MCF 10A (cell line): ENCODE results near the gene RERE. TPM values are rescaled to one million over a fixed set of nuclear protein-coding genes. Genes with fewer than 3 reads are reported as not detected.

Experiments
- BruUV-seq: library from RNA; stranded (reverse); fragments of 400-500 nt; replicated peaks from 2 replicates; lab custom pipeline; 2021; lab: Mats Ljungman, UMichigan
- CTCF ChIA-PET: fragments of 300-600 bp; sonication (Branson Sonifier 250); formaldehyde crosslinking; extraction: SDS; loops from one replicate; lab custom pipeline; 2021; ENCODE audit warnings: antibody characterized with exemption, inconsistent platforms; lab: Yijun Ruan, JAX
- POLR2A ChIA-PET: fragments of 300-600, 350-650 bp; sonication (Branson Sonifier 250); formaldehyde crosslinking; extraction: SDS; loops from one replicate; lab custom pipeline; 2020; ENCODE audit warnings: antibody characterized with exemption, inconsistent platforms; lab: Yijun Ruan, JAX
- DNase-seq: peaks from one replicate; pipeline ENCODE4 v3.0.0-alpha.2; 2018; ENCODE audit not compliant: unreplicated experiment
- H3K27ac Mint-ChIP-seq: one replicate; pipeline ENCODE4 v1.8.0; 2022; ENCODE audit warnings: mild to moderate bottlenecking, low read depth, mixed read lengths; ENCODE audit not compliant: unreplicated experiment
- H3K27me3 Mint-ChIP-seq: one replicate; pipeline ENCODE4 v1.8.0; 2022; ENCODE audit warnings: mixed read lengths; ENCODE audit not compliant: insufficient read depth, unreplicated experiment
- H3K36me3 Mint-ChIP-seq: one replicate; pipeline ENCODE4 v1.8.0; 2022; ENCODE audit warnings: mild to moderate bottlenecking, moderate library complexity, mixed read lengths; ENCODE audit not compliant: insufficient read depth, unreplicated experiment
- H3K4me1 Mint-ChIP-seq: one replicate; pipeline ENCODE4 v1.8.0; 2022; ENCODE audit warnings: mixed read lengths; ENCODE audit not compliant: insufficient read depth, unreplicated experiment
- H3K4me3 Mint-ChIP-seq: one replicate; pipeline ENCODE4 v1.8.0; 2022; ENCODE audit warnings: mild to moderate bottlenecking, moderate library complexity, mixed read lengths; ENCODE audit not compliant: unreplicated experiment
- H3K9me3 Mint-ChIP-seq: one replicate; pipeline ENCODE4 v1.8.0; 2022; ENCODE audit warnings: mixed read lengths; ENCODE audit not compliant: unreplicated experiment
- intact Hi-C: fragments of 100-400 bp; cut with micrococcal nuclease; formaldehyde crosslinking; loops from 2 replicates; pipeline ENCODE4 v1.14.1; 2022
- microRNA-seq: library from miRNA; unstranded; fragments of <30 nt; microRNA quantifications from one replicate; pipeline ENCODE4 v1.2.0, GENCODE V29; 2022
- total RNA-seq: library from RNA; stranded (reverse); gene quantifications from 2 replicates; pipeline ENCODE4 v1.2.3, GENCODE V29; 2022
- TF ChIP-seq, protein P1 (sequence below): fragments of 200-600 bp; IDR thresholded peaks from one replicate; pipeline ENCODE4 v1.8.0; 2022; ENCODE audit warnings: antibody characterized with exemption, mild to moderate bottlenecking; ENCODE audit not compliant: unreplicated experiment

Gene RERE
- total RNA-seq, 1 experiment from 2014 or later = 48.4 TPM

DNA sequence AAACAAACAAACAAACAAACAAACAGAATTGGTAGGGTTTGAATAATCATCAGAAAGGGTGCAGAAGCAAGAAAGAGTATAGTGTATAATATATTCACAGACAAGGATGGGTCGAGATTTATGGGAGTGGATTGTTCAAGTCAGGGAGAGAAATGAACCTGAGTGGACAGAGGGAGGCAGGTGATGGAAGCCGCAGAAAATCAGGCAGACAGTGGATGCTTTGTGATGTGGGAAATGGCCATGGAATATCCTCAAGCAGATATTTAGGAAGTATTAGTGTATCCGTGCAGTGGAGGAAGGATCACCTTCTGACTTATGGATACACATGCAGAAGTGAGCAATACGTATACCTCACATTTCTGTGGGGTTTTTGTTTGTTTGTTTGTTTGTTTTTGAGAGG lies 513.6 kb downstream of the RERE start:
- TF ChIP-seq, protein P1, sequence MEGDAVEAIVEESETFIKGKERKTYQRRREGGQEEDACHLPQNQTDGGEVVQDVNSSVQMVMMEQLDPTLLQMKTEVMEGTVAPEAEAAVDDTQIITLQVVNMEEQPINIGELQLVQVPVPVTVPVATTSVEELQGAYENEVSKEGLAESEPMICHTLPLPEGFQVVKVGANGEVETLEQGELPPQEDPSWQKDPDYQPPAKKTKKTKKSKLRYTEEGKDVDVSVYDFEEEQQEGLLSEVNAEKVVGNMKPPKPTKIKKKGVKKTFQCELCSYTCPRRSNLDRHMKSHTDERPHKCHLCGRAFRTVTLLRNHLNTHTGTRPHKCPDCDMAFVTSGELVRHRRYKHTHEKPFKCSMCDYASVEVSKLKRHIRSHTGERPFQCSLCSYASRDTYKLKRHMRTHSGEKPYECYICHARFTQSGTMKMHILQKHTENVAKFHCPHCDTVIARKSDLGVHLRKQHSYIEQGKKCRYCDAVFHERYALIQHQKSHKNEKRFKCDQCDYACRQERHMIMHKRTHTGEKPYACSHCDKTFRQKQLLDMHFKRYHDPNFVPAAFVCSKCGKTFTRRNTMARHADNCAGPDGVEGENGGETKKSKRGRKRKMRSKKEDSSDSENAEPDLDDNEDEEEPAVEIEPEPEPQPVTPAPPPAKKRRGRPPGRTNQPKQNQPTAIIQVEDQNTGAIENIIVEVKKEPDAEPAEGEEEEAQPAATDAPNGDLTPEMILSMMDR = no peak
- H3K36me3 Mint-ChIP-seq = no peaks in the 10 kb centered on the region

DNA sequence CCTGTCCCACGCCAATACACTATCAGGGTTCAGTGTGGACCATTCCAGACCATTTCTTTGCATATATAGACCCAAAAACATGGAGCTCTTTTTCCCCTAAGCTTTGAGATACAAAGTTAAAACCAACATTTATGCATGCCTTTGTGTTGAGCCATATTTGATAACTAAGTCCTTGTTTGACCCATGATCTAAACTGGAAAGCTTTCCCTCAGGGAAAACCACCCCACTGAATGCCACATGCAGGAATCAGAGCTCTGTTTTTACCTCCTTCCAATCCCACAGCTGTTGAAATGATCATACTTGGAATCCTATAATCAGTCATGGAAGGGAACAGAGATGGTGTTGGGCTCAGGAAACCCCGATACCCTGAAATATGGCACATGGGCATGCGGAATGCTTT lies 514.3 kb downstream of the RERE start:
- ChIA-PET CTCF (interaction anchor here (0.5 to 2.0 kb wide), 8 partner anchors 11 to 327 kb away, joined by 3 to 11 read pairs (median 4); no protein-coding TSS in a partner anchor), POLR2A (interaction anchor here (1.8 kb wide), 1 partner anchor 285 kb away, joined by 5 read pairs; no protein-coding TSS in a partner anchor)
- no peaks in the 10 kb centered on the region for H3K9me3 Mint-ChIP-seq
- no peaks in the 10 kb centered on the region for H3K4me1 Mint-ChIP-seq
- H3K4me3 Mint-ChIP-seq = no peak overlapping the region
- intact Hi-C loops = no loop called here
- TF ChIP-seq, protein P1 = no peak
- no peak for DNase-seq
- no TSS peak for BruUV-seq
- no peaks in the 10 kb centered on the region for H3K36me3 Mint-ChIP-seq
- H3K27me3 Mint-ChIP-seq = no peaks in the 10 kb centered on the region
- H3K27ac Mint-ChIP-seq = no peak overlapping the region

More for the DNA sequence above, 513.6 kb downstream of the RERE start:
- BruUV-seq = no TSS peak
- H3K4me1 Mint-ChIP-seq = no peaks in the 10 kb centered on the region
- CTCF ChIA-PET = interaction anchor here (0.5 to 1.9 kb wide), 3 partner anchors 10 to 40 kb away, joined by 4 read pairs; no protein-coding TSS in a partner anchor
- no peak overlapping the region for H3K4me3 Mint-ChIP-seq
- no peak overlapping the region for H3K27ac Mint-ChIP-seq
- no peaks in the 10 kb centered on the region for H3K9me3 Mint-ChIP-seq
- no peak for DNase-seq
- intact Hi-C loops = no loop called here
- H3K27me3 Mint-ChIP-seq = no peaks in the 10 kb centered on the region
- POLR2A ChIA-PET = no interaction called here

Small RNA genes lying within 50 kb of the gene (microRNA-seq; reads per million reads assigned to microRNA genes)
- gene MIR6728 = 0.53 reads per million

Other genes with a start within 250 kb of the RERE start
- 2,592 and 2,811 TPM in 2 replicates for gene ENO1, start 61.0 kb upstream of the RERE start, total RNA-seq
- gene CA6, start 128.2 kb upstream of the RERE start, total RNA-seq = not detected in 2 replicates
- gene SLC2A7, start 208.8 kb upstream of the RERE start, total RNA-seq = not detected in 2 replicates